ENCODE data around the gene SLC26A11.

DNA sequence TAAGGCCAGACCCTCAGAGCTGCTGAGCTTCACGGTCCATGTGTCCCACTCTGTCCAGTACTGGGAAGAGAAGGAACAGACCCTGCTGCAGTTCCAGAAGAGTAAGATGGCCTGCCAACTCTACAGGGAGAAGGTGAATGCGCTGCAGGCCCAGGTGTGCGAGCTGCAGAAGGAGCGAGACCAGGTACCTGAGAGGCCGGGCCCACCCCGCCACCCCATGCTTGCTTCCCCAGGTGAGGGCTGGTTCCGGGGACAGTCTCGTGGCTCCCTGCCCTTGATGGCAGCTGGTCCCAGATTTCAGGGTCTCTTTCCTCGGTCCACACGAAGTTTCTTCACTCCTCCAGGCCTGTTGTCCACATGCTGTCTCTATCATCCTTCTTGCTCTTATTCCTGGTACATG lies 29.5 kb upstream of the SLC26A11 start:
- TF ChIP-seq EP300 (IDR thresholded peaks at IDR 0.05) (no peak), POLR2A (IDR thresholded peaks at IDR 0.05) (no peak), CTCF (IDR thresholded peaks at IDR 0.05) (no peak)

Measured in gastroesophageal sphincter (tissue), 3 donors.